Activated gamma-delta T cell (primary cell): Measurements from ENCODE around the gene AGK.

Source experiments
- DNase-seq: peaks from one replicate; lab custom pipeline; 2025; lab: John Stamatoyannopoulos, UW
- total RNA-seq, 2 donors: gene quantifications; one replicate each; lab custom pipeline; 2026; lab: John Stamatoyannopoulos, UW

The AGK gene
- 37.0 to 41.0 reads per million in 2 donors for total RNA-seq

- DNase-seq = peak; percentile 54
Measured at GRCh38 chr7:141551094-141551781, at the start of gene AGK. TSS of gene AGK (plus strand) at chr7:141551410. CDS start at chr7:141555467, 4,057 bp downstream.

- DNase-seq = no peak
Measured at GRCh38 chr7:141501451-141501850, 49.8 kb upstream of the AGK start.

GRCh38 chr7:141511316-141511675, 39.9 kb upstream of the AGK start:
- DNase-seq = no peak

GRCh38 chr7:141511676-141512396, 39.4 kb upstream of the AGK start:
- DNase-seq = no peak

- no peak for DNase-seq
Measured at GRCh38 chr7:141512597-141512996, 38.6 kb upstream of the AGK start.

- no peak for DNase-seq
Measured at GRCh38 chr7:141513720-141514119, 37.5 kb upstream of the AGK start.

GRCh38 chr7:141515941-141516340, 35.3 kb upstream of the AGK start:
- no peak for DNase-seq

- no peak for DNase-seq
Measured at GRCh38 chr7:141519623-141520022, 31.6 kb upstream of the AGK start.

- DNase-seq = no peak
Measured at GRCh38 chr7:141522657-141523342, 28.4 kb upstream of the AGK start.

- DNase-seq = no peak
Measured at GRCh38 chr7:141525973-141526514, 25.2 kb upstream of the AGK start.

- no peak for DNase-seq
Measured at GRCh38 chr7:141527076-141527475, 24.1 kb upstream of the AGK start.

GRCh38 chr7:141528399-141528798, 22.8 kb upstream of the AGK start:
- DNase-seq = no peak

- DNase-seq = no peak
Measured at GRCh38 chr7:141533149-141533949, 17.9 kb upstream of the AGK start.

- no peak for DNase-seq
Measured at GRCh38 chr7:141534757-141535737, 16.2 kb upstream of the AGK start.

GRCh38 chr7:141537906-141538305, 13.3 kb upstream of the AGK start:
- DNase-seq = no peak

- DNase-seq = no peak
Measured at GRCh38 chr7:141541375-141541774, 9.8 kb upstream of the AGK start.

GRCh38 chr7:141544831-141545230, 6.4 kb upstream of the AGK start:
- no peak for DNase-seq

- no peak for DNase-seq
Measured at GRCh38 chr7:141549582-141549981, 1.6 kb upstream of the AGK start.

GRCh38 chr7:141550386-141551093, 670 bp upstream of the AGK start:
- no peak for DNase-seq

- DNase-seq = no peak
Measured at GRCh38 chr7:141551782-141552181, 572 bp downstream of the AGK start.
